HepG2 (cell line): ENCODE results near the gene CMTM3. TPM values are rescaled to one million over a fixed set of nuclear protein-coding genes. Genes with fewer than 3 reads are reported as not detected.

Experiments used
- AFF4 ChIP-seq: sonication (generic); formaldehyde crosslinking; IDR thresholded peaks from 2 replicates; pipeline ENCODE4 v1.4.0; 2020; ENCODE audit warnings: missing genetic modification reagents
- AGO1 ChIP-seq: fragments of 200-400 bp; formaldehyde crosslinking; IDR thresholded peaks from 2 replicates; pipeline ENCODE4 v1.6.1; 2017; ENCODE audit warnings: mild to moderate bottlenecking, low read depth, low read length, moderate library complexity; ENCODE audit not compliant: poor library complexity, severe bottlenecking
- ARID5B ChIP-seq: IDR thresholded peaks from 2 replicates; pipeline ENCODE4 v1.4.0; 2020; ENCODE audit warnings: mild to moderate bottlenecking, missing genetic modification reagents
- CEBPB ChIP-seq: IDR thresholded peaks from 2 replicates; pipeline ENCODE4 v1.6.1; 2011; ENCODE audit warnings: low read depth, low read length, improper control_type of control experiment, borderline replicate concordance
- DPF2 ChIP-seq: sonication (generic); formaldehyde crosslinking; IDR thresholded peaks from 2 replicates; pipeline ENCODE4 v1.4.0; 2020; ENCODE audit warnings: mild to moderate bottlenecking, low read depth, missing genetic modification reagents, borderline replicate concordance
- ELK4 ChIP-seq: sonication (generic); formaldehyde crosslinking; IDR thresholded peaks from 2 replicates; pipeline ENCODE4 v1.9.0; 2021; ENCODE audit warnings: missing genetic modification reagents, borderline replicate concordance
- HMG20A ChIP-seq: IDR thresholded peaks from 2 replicates; pipeline ENCODE4 v1.6.1; 2016; ENCODE audit warnings: borderline replicate concordance
- MEIS2 ChIP-seq: sonication (generic); formaldehyde crosslinking; IDR thresholded peaks from 2 replicates; pipeline ENCODE4 v1.9.0; 2021; ENCODE audit warnings: mild to moderate bottlenecking, missing genetic modification reagents
- NRL ChIP-seq: sonication (generic); formaldehyde crosslinking; IDR thresholded peaks from 2 replicates; pipeline ENCODE4 v1.5.0; 2020; ENCODE audit warnings: missing genetic modification reagents, mild to moderate bottlenecking, moderate library complexity, borderline replicate concordance
- RBAK ChIP-seq: sonication (generic); formaldehyde crosslinking; IDR thresholded peaks from 2 replicates; pipeline ENCODE4 v1.5.1; 2020; ENCODE audit warnings: mild to moderate bottlenecking, missing genetic modification reagents
- SAP130 ChIP-seq: IDR thresholded peaks from 2 replicates; pipeline ENCODE4 v1.6.1; 2016; ENCODE audit warnings: low read depth
- SP1 ChIP-seq, 2 experiments: fragments of 450-650 bp in 1 of 2; sonication (generic) in 1 of 2; formaldehyde crosslinking in 1 of 2; IDR thresholded peaks; 2 replicates each; pipeline versions ENCODE4 v1.4.0 to v1.6.1; 2016 to 2020; ENCODE audit warnings: missing genetic modification reagents in 1 of 2
- SPEN ChIP-seq: sonication (generic); formaldehyde crosslinking; IDR thresholded peaks from 2 replicates; pipeline ENCODE4 v1.5.1; 2020; ENCODE audit warnings: low read depth, mild to moderate bottlenecking, missing genetic modification reagents
- TAF15 ChIP-seq: fragments of 200-400 bp; formaldehyde crosslinking; IDR thresholded peaks from one replicate; pipeline ENCODE4 v1.6.1; 2018; ENCODE audit warnings: mild to moderate bottlenecking, low read depth, low read length; ENCODE audit not compliant: poor library complexity, severe bottlenecking
- ZFY ChIP-seq: sonication (generic); formaldehyde crosslinking; IDR thresholded peaks from 2 replicates; pipeline ENCODE4 v1.4.0; 2020; ENCODE audit warnings: missing genetic modification reagents
- ZNF230 ChIP-seq: sonication (generic); formaldehyde crosslinking; IDR thresholded peaks from 2 replicates; pipeline ENCODE4 v1.4.0; 2020; ENCODE audit warnings: mild to moderate bottlenecking, missing genetic modification reagents
- ZNF460 ChIP-seq: sonication (generic); formaldehyde crosslinking; IDR thresholded peaks from 2 replicates; pipeline ENCODE4 v1.5.1; 2020; ENCODE audit warnings: missing genetic modification reagents, mild to moderate bottlenecking, borderline replicate concordance
- ZNF724P ChIP-seq: sonication (generic); formaldehyde crosslinking; IDR thresholded peaks from 2 replicates; pipeline ENCODE4 v1.8.0; 2022; ENCODE audit warnings: missing genetic modification reagents, borderline replicate concordance
- ZNF839 ChIP-seq: sonication (generic); formaldehyde crosslinking; IDR thresholded peaks from 2 replicates; pipeline ENCODE4 v1.4.0; 2020; ENCODE audit warnings: missing genetic modification reagents, mild to moderate bottlenecking, borderline replicate concordance
- ZNF891 ChIP-seq: sonication (generic); formaldehyde crosslinking; IDR thresholded peaks from 2 replicates; pipeline ENCODE4 v1.5.0; 2020; ENCODE audit warnings: mild to moderate bottlenecking, missing genetic modification reagents
- polyA plus RNA-seq, 8 experiments: library from polyadenylated mRNA; depleted of rRNA in 3 of 8; stranded (reverse) in 7 of 8; unstranded in 1 of 8; fragments of >200 nt; fragmentation: Illumina TruSeq in 4 of 8; extraction: Trizol in 4 of 8; gene quantifications; 2 replicates each; pipeline versions ENCODE4 v1.2.1 to v1.2.3, GENCODE V29; 2011 to 2016; ENCODE audit warnings: low read depth in 4 of 8, missing spikeins in 1 of 8, mixed read lengths in 1 of 8; ENCODE audit not compliant: insufficient read depth in 1 of 8
- total RNA-seq, 5 experiments: library from RNA; depleted of rRNA; stranded (reverse); fragments of >200 nt; fragmentation: Illumina TruSeq; extraction: Trizol; gene quantifications; 2 replicates each; pipeline ENCODE4 v1.2.3, GENCODE V29; 2016; ENCODE audit warnings: low read depth in 1 of 5

CMTM3 gene
- total and polyA plus RNA-seq, 2 of the 13 experiments (the other 11 are each of a cell fraction or from before 2014, with no cell fraction given): 29.2 to 48.7 TPM

GRCh38 chr16:66605177-66605978 is 874 bp downstream of the CMTM3 start (continued):
- TF ChIP-seq ZNF460 (CRISPR knock-in tag) (no peak), CEBPB (no peak), AGO1 (peak; percentile 34), HMG20A (CRISPR knock-in tag) (no peak), SAP130 (CRISPR knock-in tag) (peak; percentile 39), DPF2 (0 out of 2 replicates have a peak, but pooled peaks have one; percentile 3), AFF4 (CRISPR knock-in tag) (no peak), ZNF839 (CRISPR knock-in tag) (no peak), ZNF891 (0 out of 2 replicates have a peak, but pooled peaks have one; percentile 29), RBAK (no peak), ZFY (peak; percentile 54; the same call in 1 of the 2 replicates), ARID5B (CRISPR knock-in tag) (no peak; the same call in 1 of the 2 replicates), MEIS2 (CRISPR knock-in tag) (peak; percentile 79), ZNF230 (CRISPR knock-in tag) (peak; percentile 51; the same call in 1 of the 2 replicates), SPEN (0 out of 2 replicates have a peak, but pooled peaks have one; percentile 20), ELK4 (CRISPR knock-in tag) (no peak), TAF15 (peak; percentile 9), SP1 (IDR thresholded peaks at IDR 0.05) (no peak), SP1 (CRISPR knock-in tag; IDR thresholded peaks at IDR 0.05) (0 out of 2 replicates have a peak, but pooled peaks have one; percentile 6), ZNF724P (CRISPR knock-in tag) (peak; percentile 44; the same call in 1 of the 2 replicates), NRL (CRISPR knock-in tag) (0 out of 2 replicates have a peak, but pooled peaks have one; percentile 54)
